Upper lobe of left lung (tissue), 4 donors: ENCODE results near the gene ADGRL1.

Experiments used
- CTCF ChIP-seq, 6 experiments: fragments of 450-650 bp in 4 of 6; fragments of 200-600 bp in 2 of 6; sonication (generic) in 2 of 6; IDR thresholded peaks; one replicate each; pipeline ENCODE4 v1.5.1; 2016 to 2019; ENCODE audit warnings: antibody characterized with exemption in 6 of 6
- POLR2AphosphoS5 ChIP-seq, 2 donors: sonication (generic); formaldehyde crosslinking; IDR thresholded peaks; one replicate each; pipeline ENCODE4 v1.5.1; 2017; ENCODE audit warnings: antibody characterized with exemption in 2 of 2

DNA sequence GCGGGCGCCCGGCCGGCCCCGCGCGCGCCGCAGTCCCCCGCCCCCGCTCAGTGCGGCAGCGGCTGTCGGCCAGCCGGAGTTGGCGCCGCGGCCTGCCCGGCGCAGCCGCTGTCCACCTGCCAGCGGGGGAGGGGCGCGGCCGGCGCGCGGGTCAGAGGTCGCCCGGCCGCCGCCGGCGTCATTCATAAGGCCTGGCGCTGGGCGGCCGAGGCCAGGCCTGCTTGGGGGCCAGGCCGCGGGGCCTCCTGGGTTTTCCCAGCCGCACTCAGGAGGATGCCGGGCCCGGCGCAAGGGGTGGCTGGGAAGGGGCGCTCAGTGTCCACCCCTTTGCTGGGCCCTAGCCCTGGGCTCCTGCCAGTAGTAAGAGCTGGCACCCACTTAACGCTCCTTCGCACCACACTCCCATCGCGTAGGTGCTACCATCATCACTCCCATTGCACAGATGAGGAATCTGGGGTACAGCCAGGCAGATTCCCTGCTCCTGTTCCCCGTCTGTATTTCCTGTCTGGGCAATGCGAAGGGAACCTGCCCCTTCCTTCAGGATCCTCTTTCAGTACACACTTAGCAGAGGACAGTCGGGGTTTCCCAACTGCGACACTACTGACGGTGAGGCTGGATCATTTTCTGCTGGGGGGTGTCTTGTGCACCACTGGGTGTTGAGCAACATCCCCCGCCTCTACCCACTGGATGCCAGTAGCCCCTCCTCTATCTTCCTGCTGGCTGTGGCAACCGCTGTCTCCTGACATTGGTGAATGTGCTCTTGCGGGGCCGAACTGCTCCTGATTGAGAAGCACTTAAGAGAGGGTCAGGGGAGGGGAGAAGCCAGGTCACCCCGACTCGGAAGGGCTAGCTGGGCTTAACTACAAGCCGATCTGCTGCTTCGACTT, 87.6 kb downstream of the ADGRL1 start:
- TF ChIP-seq POLR2AphosphoS5 (IDR thresholded peaks at IDR 0.05) (peak; percentile 83 to 91), CTCF (IDR thresholded peaks at IDR 0.05) (peak in 3 of 6 experiments; percentile 4 to 33 (median 17))
